ENCODE data around the gene RALB. TPM values are rescaled to one million over a fixed set of nuclear protein-coding genes. Genes with fewer than 3 reads are reported as not detected.

RALB gene
- total and polyA plus RNA-seq, 2 of the 4 experiments (the other 2 are of a cell fraction), result 53.6 to 54.7 TPM

DNA sequence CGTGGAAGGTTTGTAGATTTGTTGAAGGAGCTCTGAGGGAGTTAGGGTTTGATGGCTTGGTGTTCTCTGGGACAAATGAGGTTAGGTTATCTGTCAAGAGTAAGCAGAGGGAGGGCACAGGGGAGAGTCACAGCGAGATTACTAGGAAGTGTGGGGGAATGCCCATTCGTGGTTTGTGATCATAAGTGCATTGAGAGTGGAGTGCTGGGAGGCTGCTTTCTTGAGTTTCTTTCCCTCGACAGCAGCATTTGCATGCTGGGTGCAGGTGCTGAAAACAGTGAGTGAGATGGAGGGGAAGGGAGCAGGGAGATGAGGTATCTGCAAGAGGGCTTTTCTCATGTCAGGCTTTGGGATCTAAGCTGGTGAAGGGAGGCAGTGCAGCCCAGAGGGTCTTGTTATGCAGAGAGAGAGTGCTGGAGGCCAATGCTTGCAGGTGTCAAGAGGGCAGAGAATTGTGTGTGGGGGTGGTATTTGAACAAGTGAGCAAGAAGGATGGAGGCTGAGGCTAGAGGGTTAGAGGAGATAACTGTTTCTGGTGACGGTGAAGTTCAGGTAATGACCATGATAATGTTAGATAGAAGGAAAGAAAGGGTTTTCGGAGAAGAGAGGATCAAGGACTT lies 8.8 kb downstream of the RALB start:
- in situ Hi-C loops (cut with MboI; ENCODE audit: low sequenced_read_pairs), result no loop called here
- no peak overlapping the region for H3K18ac ChIP-seq (ENCODE audit: low read depth, low read length)
- WGBS, 2 experiments (ENCODE audit: extremely low coverage in 2 of 2, insufficient read length in 1 of 2), result 84% methylated on average over 6 of the region's 6 CpGs; no CpG with 5 or more reads in 1 of the 2 experiments
- ChIA-PET CTCF (no interaction called here), POLR2A (ENCODE audit: unreplicated experiment) (no interaction called here)
- no peak overlapping the region for H4K5ac ChIP-seq (ENCODE audit: low read depth, low read length)
- H3K9ac ChIP-seq (ENCODE audit: low read depth, low read length), result no peak overlapping the region
- no peak overlapping the region for H2BK15ac ChIP-seq (ENCODE audit: low read depth, low read length)
- no peak overlapping the region for H2BK120ac ChIP-seq (ENCODE audit: low read depth, low read length)
- no peak overlapping the region for H4K91ac ChIP-seq (ENCODE audit: insufficient read depth, low read depth, low read length)
- H4K8ac ChIP-seq (ENCODE audit: low read depth in 2 of 2, low read length in 2 of 2), result no peak overlapping the region
- no peak overlapping the region for H3K27ac ChIP-seq (ENCODE audit: insufficient read depth, low read length)
- H2BK5ac ChIP-seq (ENCODE audit: low read depth, low read length, poor library complexity, severe bottlenecking), result no peak overlapping the region
- no peak for TF ChIP-seq MAFK (IDR thresholded peaks at IDR 0.05; ENCODE audit: low read depth, low read length)
- no peak for TF ChIP-seq SMC3 (IDR thresholded peaks at IDR 0.05; ENCODE audit: low read depth, low read length)
- TF ChIP-seq MAZ (IDR thresholded peaks at IDR 0.05; ENCODE audit: borderline replicate concordance, low read depth, low read length), result no peak
- TF ChIP-seq MXI1 (IDR thresholded peaks at IDR 0.05; ENCODE audit: borderline replicate concordance, low read depth, low read length), result no peak
- TF ChIP-seq, protein P1, sequence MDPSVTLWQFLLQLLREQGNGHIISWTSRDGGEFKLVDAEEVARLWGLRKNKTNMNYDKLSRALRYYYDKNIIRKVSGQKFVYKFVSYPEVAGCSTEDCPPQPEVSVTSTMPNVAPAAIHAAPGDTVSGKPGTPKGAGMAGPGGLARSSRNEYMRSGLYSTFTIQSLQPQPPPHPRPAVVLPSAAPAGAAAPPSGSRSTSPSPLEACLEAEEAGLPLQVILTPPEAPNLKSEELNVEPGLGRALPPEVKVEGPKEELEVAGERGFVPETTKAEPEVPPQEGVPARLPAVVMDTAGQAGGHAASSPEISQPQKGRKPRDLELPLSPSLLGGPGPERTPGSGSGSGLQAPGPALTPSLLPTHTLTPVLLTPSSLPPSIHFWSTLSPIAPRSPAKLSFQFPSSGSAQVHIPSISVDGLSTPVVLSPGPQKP (IDR thresholded peaks at IDR 0.05; ENCODE audit: borderline replicate concordance, low read depth, low read length), result no peak
- no peak for TF ChIP-seq POLR2A (IDR thresholded peaks at IDR 0.05; ENCODE audit: low read depth, low read length)
- no peak for TF ChIP-seq FOS (IDR thresholded peaks at IDR 0.05; ENCODE audit: low read depth, low read length)
- no peak for TF ChIP-seq CEBPB (IDR thresholded peaks at IDR 0.05; ENCODE audit: low read depth, low read length)
- H3K4me3 ChIP-seq (ENCODE audit: insufficient read depth, low read depth, low read length), result no peak overlapping the region
- H3K79me1 ChIP-seq (ENCODE audit: low read depth in 1 of 2, low read length in 2 of 2), result peaks cover 33 to 78% of the 10 kb centered on the region in 2 experiments
- H2BK20ac ChIP-seq (ENCODE audit: low read depth, low read length), result no peak overlapping the region
- no peak overlapping the region for H3K4me2 ChIP-seq (ENCODE audit: low read depth, low read length)
- H3K23ac ChIP-seq (ENCODE audit: low read depth, low read length), result no peak overlapping the region
- DNase-seq (no peak), ATAC-seq (ENCODE audit: low read depth) (no peak)
- dilution Hi-C loops (cut with HindIII; ENCODE audit: low sequenced_read_pairs, unreplicated experiment), result no loop called here
- peaks cover 61% of the 10 kb centered on the region for H4K20me1 ChIP-seq (ENCODE audit: insufficient read depth, low read length)
- intact Hi-C loops (cut with micrococcal nuclease), result no loop called here
- H2AK5ac ChIP-seq (ENCODE audit: low read depth, low read length), result no peak overlapping the region
- peaks cover 7% of the 10 kb centered on the region for H3K4me1 ChIP-seq (ENCODE audit: control insufficient read depth, insufficient read depth, low read length)
- no peak overlapping the region for H2AFZ ChIP-seq (replicated peaks; ENCODE audit: low read length, poor library complexity)
- peaks cover 23% of the 10 kb centered on the region for H3K9me1 ChIP-seq (ENCODE audit: insufficient read depth, low read length)
- H2AK9ac ChIP-seq (replicated peaks; ENCODE audit: low read depth, low read length, poor library complexity), result peak overlapping the region; percentile 55
- no peaks in the 10 kb centered on the region for H3K27me3 ChIP-seq (ENCODE audit: control insufficient read depth, insufficient read depth, low read length)
- no peak overlapping the region for H3K56ac ChIP-seq (ENCODE audit: extremely low read depth, insufficient read depth, low read length)
- no TSS peak for BruUV-seq (replicated peaks)
- no peak overlapping the region for H3K4ac ChIP-seq (ENCODE audit: low read depth, low read length)
- no peak overlapping the region for H3K14ac ChIP-seq (replicated peaks; ENCODE audit: low read depth, low read length)
- H3K9me3 ChIP-seq (ENCODE audit: control insufficient read depth, insufficient read depth, low read length), result peaks cover 5% of the 10 kb centered on the region
- no peaks in the 10 kb centered on the region for H3K36me3 ChIP-seq (ENCODE audit: control insufficient read depth, insufficient read depth, low read length)
